HCT116 (cell line): ENCODE results near the gene KCNC3. TPM values are rescaled to one million over a fixed set of nuclear protein-coding genes. Genes with fewer than 3 reads are reported as not detected.

Experiments used
- ATAC-seq: fragments of 200-7000 bp; cut with Tn5 transposase; 2 replicates; pipeline ENCODE4 v1.9.1; 2020; ENCODE audit warnings: mild to moderate bottlenecking, moderate library complexity
- BruUV-seq: library from RNA; stranded (reverse); fragments of 400-500 nt; replicated peaks from 2 replicates; lab custom pipeline; 2021; lab: Mats Ljungman, UMichigan
- CTCF ChIA-PET: fragments of 300-600 bp; sonication (Branson Sonifier 250); formaldehyde crosslinking; loops from one replicate; lab custom pipeline; 2021; ENCODE audit warnings: antibody characterized with exemption; lab: Charles Lee
- POLR2A ChIA-PET: fragments of 300-600, 350-600 bp; sonication (Branson Sonifier 250); formaldehyde crosslinking; loops from one replicate; lab custom pipeline; 2021; ENCODE audit warnings: antibody characterized with exemption; lab: Charles Lee
- RAD21 ChIA-PET, 2 experiments: fragments of 300-600 bp; sonication (Branson Sonifier 250); formaldehyde crosslinking; loops; one replicate each; lab custom pipeline; 2023; ENCODE audit warnings: low total read pairs in 2 of 2; ENCODE audit not compliant: uncharacterized antibody in 2 of 2, unreplicated experiment in 2 of 2, low non-redundant PET in 1 of 2; lab: Charles Lee
- DNase-seq: peaks from one replicate; pipeline ENCODE4 v3.0.0-alpha.2; 2010; ENCODE audit warnings: low read depth, low spot score
- H2AFZ ChIP-seq: fragments of 200-600 bp; shearing (Covaris generic), sonication (generic); 2 replicates; pipeline ENCODE4 v1.6.1; 2017; ENCODE audit warnings: low read depth, mixed run types, mixed read lengths, antibody characterized with exemption, low read length; ENCODE audit not compliant: poor library complexity, severe bottlenecking
- H3K27ac ChIP-seq: 2 replicates; pipeline ENCODE4 v1.5.1; 2012; ENCODE audit warnings: low read depth, low read length
- H3K27me3 ChIP-seq: fragments of 200-600 bp; sonication (generic); 2 replicates; pipeline ENCODE4 v1.6.1; 2016; ENCODE audit warnings: mixed run types, low read length, mixed read lengths; ENCODE audit not compliant: insufficient read depth
- H3K36me3 ChIP-seq, 2 experiments: fragments of 200-500 bp in 1 of 2; fragments of 200-600 bp in 1 of 2; sonication (Bioruptor generic) in 1 of 2; sonication (generic) in 1 of 2; 2 replicates each; pipeline versions ENCODE4 v1.5.1 to v1.6.1; 2014 to 2016; ENCODE audit warnings: low read length in 2 of 2, inconsistent platforms in 1 of 2, mixed read lengths in 1 of 2, mixed run types in 1 of 2; ENCODE audit not compliant: insufficient read depth in 2 of 2, control insufficient read depth in 1 of 2
- H3K4me1 ChIP-seq, 2 experiments: fragments of 200-600 bp in 1 of 2; sonication (generic) in 1 of 2; 2 replicates each; pipeline versions ENCODE4 v1.5.1 to v1.6.1; 2012 to 2017; ENCODE audit warnings: low read length in 2 of 2, inconsistent platforms in 1 of 2, mild to moderate bottlenecking in 1 of 2, mixed read lengths in 1 of 2, mixed run types in 1 of 2, moderate library complexity in 1 of 2; ENCODE audit not compliant: insufficient read depth in 2 of 2, control insufficient read depth in 1 of 2
- H3K4me2 ChIP-seq: fragments of 200-600 bp; sonication (generic); 2 replicates; pipeline ENCODE4 v1.6.1; 2017; ENCODE audit warnings: mixed run types, low read length, mixed read lengths
- H3K4me3 ChIP-seq, 2 experiments: fragments of 200-600 bp in 1 of 2; sonication (generic) in 1 of 2; replicated peaks in 1 of 2; 2 replicates each; pipeline ENCODE4 v1.5.1; 2011 to 2016; ENCODE audit warnings: low read length in 2 of 2, control low read depth in 1 of 2, low read depth in 1 of 2, mild to moderate bottlenecking in 1 of 2, mixed read lengths in 1 of 2, mixed run types in 1 of 2
- H3K79me2 ChIP-seq: fragments of 200-600 bp; sonication (generic); 2 replicates; pipeline ENCODE4 v1.6.1; 2017; ENCODE audit warnings: mild to moderate bottlenecking, mixed run types, low read length, moderate library complexity, mixed read lengths; ENCODE audit not compliant: insufficient read depth
- H3K9ac ChIP-seq: fragments of 200-600 bp; sonication (generic); 2 replicates; pipeline ENCODE4 v1.6.1; 2016; ENCODE audit warnings: low read length, mixed read lengths
- H3K9me2 ChIP-seq: fragments of 200-600 bp; sonication (generic), shearing (Covaris generic); 2 replicates; pipeline ENCODE4 v1.6.1; 2017; ENCODE audit warnings: mixed run types, mild to moderate bottlenecking, moderate library complexity; ENCODE audit not compliant: insufficient read depth
- H3K9me3 ChIP-seq, 2 experiments: fragments of 200-500 bp in 1 of 2; fragments of 200-600 bp in 1 of 2; sonication (Bioruptor generic) in 1 of 2; sonication (generic) in 1 of 2; 2 replicates each; pipeline ENCODE4 v1.6.1; 2014 to 2017; ENCODE audit warnings: low read length in 2 of 2, mixed read lengths in 2 of 2, inconsistent platforms in 1 of 2, low read depth in 1 of 2, mild to moderate bottlenecking in 1 of 2, mixed run types in 1 of 2, moderate library complexity in 1 of 2; ENCODE audit not compliant: control insufficient read depth in 1 of 2, insufficient read depth in 1 of 2
- H4K20me1 ChIP-seq: fragments of 200-600 bp; sonication (generic), shearing (Covaris generic); 2 replicates; pipeline ENCODE4 v1.6.1; 2017; ENCODE audit warnings: mixed run types, mild to moderate bottlenecking, moderate library complexity; ENCODE audit not compliant: insufficient read depth
- EGR1 ChIP-seq: IDR thresholded peaks from 2 replicates; pipeline ENCODE4 v1.6.1; 2012; ENCODE audit warnings: low read depth
- EZH2 ChIP-seq: fragments of 200-600 bp; sonication (generic); IDR thresholded peaks from 2 replicates; pipeline ENCODE4 v1.6.1; 2017; ENCODE audit warnings: antibody characterized with exemption, mixed run types
- JUND ChIP-seq: IDR thresholded peaks from 2 replicates; pipeline ENCODE4 v1.6.1; 2012
- MAX ChIP-seq: IDR thresholded peaks from 2 replicates; pipeline ENCODE4 v1.6.1; 2012
- POLR2A ChIP-seq: IDR thresholded peaks from 2 replicates; pipeline ENCODE4 v1.7.0; 2011; ENCODE audit warnings: borderline replicate concordance; ENCODE audit not compliant: insufficient read depth, insufficient read length; ENCODE audit errors: extremely low read depth
- REST ChIP-seq: IDR thresholded peaks from 2 replicates; pipeline ENCODE4 v1.6.1; 2012; ENCODE audit warnings: low read depth
- SIN3A ChIP-seq: IDR thresholded peaks from 2 replicates; pipeline ENCODE4 v1.6.1; 2012; ENCODE audit warnings: low read depth
- TCF7L2 ChIP-seq: IDR thresholded peaks from 2 replicates; pipeline ENCODE4 v1.7.0; 2011; ENCODE audit warnings: borderline replicate concordance, inconsistent platforms; ENCODE audit not compliant: insufficient read depth, insufficient read length; ENCODE audit errors: extremely low read depth
- intact Hi-C: fragments of 100-400 bp; cut with micrococcal nuclease; formaldehyde crosslinking; loops from 2 replicates; pipeline ENCODE4 v1.10.0; 2022
- total RNA-seq: library from RNA; stranded (reverse); gene quantifications from one replicate; pipeline ENCODE4 v1.2.1, GENCODE V29; 2021; ENCODE audit not compliant: unreplicated experiment

KCNC3 gene
- total RNA-seq, 1 experiment from 2014 or later = 6.9 TPM

GRCh38 chr19:50266041-50266440, 63.1 kb downstream of the KCNC3 start:
- ChIA-PET POLR2A (interaction anchor here (0.6 kb wide), 1 partner anchor 59 kb away, joined by 3 read pairs; no protein-coding TSS in a partner anchor), CTCF (interaction anchor here (1.3 to 2.3 kb wide), 3 partner anchors 14 to 94 kb away, joined by 3 to 7 read pairs (median 4); no protein-coding TSS in a partner anchor), RAD21 (no interaction called here)
- H3K27me3 ChIP-seq = no peaks in the 10 kb centered on the region
- peaks cover 4 to 5% of the 10 kb centered on the region in 2 experiments; a peak in 3 of 4 replicates for H3K36me3 ChIP-seq
- no peaks in the 10 kb centered on the region for H3K79me2 ChIP-seq
- H3K4me1 ChIP-seq = peaks cover 0 to 9% of the 10 kb centered on the region in 2 experiments; a peak in 2 of 4 replicates
- no peaks in the 10 kb centered on the region for H3K9me2 ChIP-seq
- H3K4me2 ChIP-seq = no peak overlapping the region
- BruUV-seq = no TSS peak
- no peaks in the 10 kb centered on the region for H4K20me1 ChIP-seq
- no peak overlapping the region for H2AFZ ChIP-seq
- DNase-seq (no peak), ATAC-seq (no peak)
- no peak overlapping the region for H3K4me3 ChIP-seq
- H3K9me3 ChIP-seq = no peaks in the 10 kb centered on the region
- intact Hi-C loops = no loop called here
- TF ChIP-seq JUND = no peak
- no peak for TF ChIP-seq REST
- no peak for TF ChIP-seq TCF7L2
- TF ChIP-seq SIN3A = no peak
- no peak for TF ChIP-seq EGR1
- no peak for TF ChIP-seq MAX
- TF ChIP-seq EZH2 = no peak
- TF ChIP-seq POLR2A = no peak
- no peak overlapping the region for H3K27ac ChIP-seq
- no peak overlapping the region for H3K9ac ChIP-seq
